Measurements from ENCODE around the gene TXNRD2.

- TF ChIP-seq POLR2A (IDR thresholded peaks at IDR 0.05; ENCODE audit: low read length) (no peak), GATA1 (IDR thresholded peaks at IDR 0.05; ENCODE audit: low read depth, low read length) (no peak)
These were observed 36.7 kb downstream of the TXNRD2 start for GRCh38 chr22:19904935-19905334.

Data from erythroblast (primary cell).